ENCODE results near the gene ASB12. TPM values are rescaled to one million over a fixed set of nuclear protein-coding genes. Genes with fewer than 3 reads are reported as not detected.

The ASB12 gene
- total and polyA plus RNA-seq, 2 of the 8 experiments (the other 6 are each of a cell fraction or from before 2014, with no cell fraction given): 1.3 to 1.7 TPM

DNA sequence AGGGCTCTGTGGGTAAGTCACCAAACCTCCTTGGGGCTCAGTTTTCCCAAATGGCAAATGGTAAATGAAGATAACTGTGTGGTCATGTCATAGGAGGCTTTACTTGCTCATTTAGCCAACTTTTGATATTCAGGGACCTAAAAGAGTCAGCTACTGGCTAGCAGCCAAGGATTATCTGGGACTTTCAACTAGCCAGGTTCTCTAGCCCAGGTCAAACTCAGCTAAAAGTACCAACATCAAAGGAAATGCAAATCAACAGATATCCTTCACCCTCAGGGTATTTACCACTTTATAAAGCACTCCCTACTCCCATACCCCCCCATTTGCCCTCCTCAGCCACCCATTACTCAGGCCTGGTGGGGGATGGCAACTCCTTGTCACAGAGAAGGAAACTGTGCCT, 32.4 kb downstream of the ASB12 start:
- H3K4me3 ChIP-seq (ENCODE audit: extremely low read depth in 1 of 4, insufficient read depth in 2 of 4, low read depth in 3 of 4, low read length in 4 of 4): no peak overlapping the region
- FAIRE-seq (no peak), DNase-seq (ENCODE audit: low read depth in 1 of 2, low spot score in 2 of 2) (no peak)
- no peak overlapping the region for H2BK20ac ChIP-seq (ENCODE audit: low read length)
- no peak overlapping the region for H3K56ac ChIP-seq (replicated peaks; ENCODE audit: insufficient read length, low read depth, low read length)
- H3K36me3 ChIP-seq (ENCODE audit: control insufficient read depth in 2 of 4, insufficient read depth in 4 of 4, low read length in 3 of 4): no peaks in the 10 kb centered on the region
- no peaks in the 10 kb centered on the region for H3K23me2 ChIP-seq (ENCODE audit: low read depth, low read length)
- H2AK5ac ChIP-seq (ENCODE audit: low read depth, low read length): no peak overlapping the region
- no peak overlapping the region for H4K8ac ChIP-seq (ENCODE audit: extremely low read depth, insufficient read depth, low read length)
- ChIA-PET CTCF (ENCODE audit: partially characterized antibody) (interaction anchor here (0.9 to 1.6 kb wide), 2 partner anchors 19 to 268 kb away, joined by 3 to 4 read pairs; no protein-coding TSS in a partner anchor), POLR2A (ENCODE audit: partially characterized antibody) (no interaction called here)
- no peak overlapping the region for H2BK15ac ChIP-seq (ENCODE audit: low read length)
- H3K27ac ChIP-seq (ENCODE audit: low read depth, low read length): no peak overlapping the region
- no peak overlapping the region for H3K4me2 ChIP-seq (ENCODE audit: insufficient read depth in 1 of 2, low read depth in 2 of 2, low read length in 2 of 2)
- H2BK12ac ChIP-seq (ENCODE audit: low read depth, low read length): no peak overlapping the region
- no peak overlapping the region for H2BK5ac ChIP-seq (ENCODE audit: low read depth, low read length)
- H3K14ac ChIP-seq (ENCODE audit: insufficient read length): no peak overlapping the region
- no peaks in the 10 kb centered on the region for H3K79me1 ChIP-seq (ENCODE audit: low read depth, low read length)
- H3K4ac ChIP-seq (replicated peaks; ENCODE audit: insufficient read length, low read depth, low read length): no peak overlapping the region
- peaks cover 3% of the 10 kb centered on the region in 2 experiments for H4K20me1 ChIP-seq (replicated peaks in 1 of 2; ENCODE audit: control insufficient read depth in 1 of 2, insufficient read depth in 2 of 2, low read length in 2 of 2)
- H4K5ac ChIP-seq (ENCODE audit: insufficient read length, low read depth, low read length): no peak overlapping the region
- H3K27me3 ChIP-seq (replicated peaks in 1 of 4; ENCODE audit: control insufficient read depth in 3 of 4, extremely low read depth in 1 of 4, insufficient read depth in 3 of 4, low read length in 3 of 4): no peaks in the 10 kb centered on the region
- H3K18ac ChIP-seq (ENCODE audit: extremely low read depth, low read length): no peak overlapping the region
- H3K79me2 ChIP-seq (ENCODE audit: control insufficient read depth in 1 of 2, insufficient read depth in 2 of 2, low read length in 2 of 2): no peaks in the 10 kb centered on the region
- no peaks in the 10 kb centered on the region for H3K9me3 ChIP-seq (ENCODE audit: insufficient read depth in 2 of 2, low read depth in 1 of 2, low read length in 1 of 2)
- H2BK120ac ChIP-seq (replicated peaks; ENCODE audit: low read depth, low read length): no peak overlapping the region
- TF ChIP-seq KDM5A (IDR thresholded peaks at IDR 0.05; ENCODE audit: low read length): no peak
- no peak for TF ChIP-seq CBX8 (IDR thresholded peaks at IDR 0.05; ENCODE audit: borderline replicate concordance, low read depth, low read length)
- no peak for TF ChIP-seq FOSL1 (IDR thresholded peaks at IDR 0.05; ENCODE audit: insufficient read depth, low read depth, low read length)
- no peak for TF ChIP-seq SIX5 (IDR thresholded peaks at IDR 0.05; ENCODE audit: low read depth, low read length)
- no peak for TF ChIP-seq GTF2F1 (IDR thresholded peaks at IDR 0.05; ENCODE audit: borderline replicate concordance, low read depth, low read length)
- no peak for TF ChIP-seq CHD1 (IDR thresholded peaks at IDR 0.05; ENCODE audit: low read depth, low read length)
- TF ChIP-seq, protein P1, sequence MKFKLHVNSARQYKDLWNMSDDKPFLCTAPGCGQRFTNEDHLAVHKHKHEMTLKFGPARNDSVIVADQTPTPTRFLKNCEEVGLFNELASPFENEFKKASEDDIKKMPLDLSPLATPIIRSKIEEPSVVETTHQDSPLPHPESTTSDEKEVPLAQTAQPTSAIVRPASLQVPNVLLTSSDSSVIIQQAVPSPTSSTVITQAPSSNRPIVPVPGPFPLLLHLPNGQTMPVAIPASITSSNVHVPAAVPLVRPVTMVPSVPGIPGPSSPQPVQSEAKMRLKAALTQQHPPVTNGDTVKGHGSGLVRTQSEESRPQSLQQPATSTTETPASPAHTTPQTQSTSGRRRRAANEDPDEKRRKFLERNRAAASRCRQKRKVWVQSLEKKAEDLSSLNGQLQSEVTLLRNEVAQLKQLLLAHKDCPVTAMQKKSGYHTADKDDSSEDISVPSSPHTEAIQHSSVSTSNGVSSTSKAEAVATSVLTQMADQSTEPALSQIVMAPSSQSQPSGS (IDR thresholded peaks at IDR 0.05; ENCODE audit: low read length): no peak
- no peak overlapping the region for H3K23ac ChIP-seq (ENCODE audit: insufficient read length)
- H3K9ac ChIP-seq (replicated peaks in 1 of 4; ENCODE audit: extremely low read depth in 1 of 4, low read depth in 3 of 4, low read length in 3 of 4): no peak overlapping the region
- no peak overlapping the region for H4K91ac ChIP-seq (replicated peaks; ENCODE audit: insufficient read length, low read length)
- H2AFZ ChIP-seq (ENCODE audit: low read length): no peak overlapping the region
- no peaks in the 10 kb centered on the region; a peak in 2 of 7 replicates for H3K4me1 ChIP-seq (replicated peaks in 1 of 4; ENCODE audit: control insufficient read depth in 3 of 4, insufficient read depth in 4 of 4, low read length in 3 of 4)
